HG02870 (cell line): Measurements from ENCODE around the gene ANO8.

Source experiments
- ATAC-seq: cut with Tn5 transposase; IDR thresholded peaks from one replicate; pipeline ENCODE4 v1.9.1; 2021; ENCODE audit warnings: mild to moderate bottlenecking, moderate library complexity; ENCODE audit not compliant: unreplicated experiment

ANO8 gene

DNA sequence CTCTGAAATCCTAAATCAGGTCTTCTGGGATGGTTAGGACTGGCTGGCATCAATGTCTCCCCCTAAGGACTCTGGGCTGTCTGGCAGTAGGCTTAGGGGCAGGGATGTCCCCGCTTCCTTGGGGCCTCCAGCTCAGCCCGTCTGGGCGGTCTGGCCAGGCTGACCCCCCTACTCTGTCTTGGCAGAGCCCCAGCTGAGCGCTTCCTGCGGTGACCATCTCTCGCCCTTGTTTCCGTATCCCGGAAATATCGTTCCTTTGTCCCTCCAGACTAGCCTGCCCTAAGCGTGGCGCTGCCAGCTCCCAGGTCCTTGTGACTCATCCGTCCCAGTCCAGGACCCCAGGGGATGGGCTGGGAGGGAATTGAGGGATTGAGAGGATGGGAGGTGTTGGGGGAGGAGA, 14.0 kb upstream of the ANO8 start:
- no peak for ATAC-seq

- no peak for ATAC-seq
Measured at GRCh38 chr19:17347877-17348276, 13.2 kb upstream of the ANO8 start.

GRCh38 chr19:17347361-17347760, 12.7 kb upstream of the ANO8 start:
- ATAC-seq: no peak

DNA sequence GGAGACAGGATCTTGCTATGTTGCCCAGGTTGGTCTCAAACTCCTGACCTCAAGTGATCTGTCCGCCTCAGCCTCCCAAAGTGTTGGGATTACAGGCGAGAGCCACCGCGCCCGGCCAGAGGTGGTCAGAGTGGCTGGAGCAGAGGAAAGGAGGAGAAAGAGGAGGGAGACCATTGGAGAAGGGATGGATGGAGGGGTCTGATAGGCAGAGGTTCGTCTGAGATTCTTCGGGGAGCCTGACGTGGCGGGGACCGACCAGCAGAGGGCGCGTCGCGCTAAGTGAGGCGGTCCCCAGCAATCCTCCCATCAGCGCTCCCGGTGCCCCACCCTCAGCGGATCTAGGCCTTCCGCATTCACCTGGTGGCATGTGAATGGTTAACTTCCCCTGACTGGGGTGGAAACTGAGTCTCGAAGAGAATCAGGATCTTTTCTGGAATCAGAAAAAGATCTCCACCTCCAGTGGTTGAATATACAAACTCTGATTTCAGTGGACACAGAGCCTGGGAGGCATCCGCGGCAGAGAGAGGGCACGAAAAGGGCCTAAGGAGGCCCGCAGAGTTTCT, 11.5 kb upstream of the ANO8 start:
- no peak for ATAC-seq

DNA sequence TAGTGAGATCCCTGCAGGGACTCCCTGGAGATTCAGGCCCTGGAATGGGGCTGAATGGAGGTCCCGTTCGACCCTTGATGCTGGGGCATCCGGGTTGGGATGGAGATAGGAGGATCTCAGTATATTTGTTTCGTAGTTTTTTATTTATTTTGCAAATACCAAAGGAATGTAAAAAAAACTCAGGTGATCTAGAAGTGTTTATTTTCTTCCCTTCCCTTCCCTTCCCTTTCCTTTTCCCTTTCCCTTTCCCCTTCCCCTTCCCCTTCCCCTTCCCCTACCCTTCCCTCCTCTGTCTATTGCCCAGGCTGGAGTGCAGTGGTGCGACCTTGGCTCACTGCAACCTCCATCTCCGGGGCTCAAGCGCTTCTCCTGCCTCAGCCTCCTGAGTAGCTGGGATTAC, 7.2 kb upstream of the ANO8 start:
- ATAC-seq: no peak

DNA sequence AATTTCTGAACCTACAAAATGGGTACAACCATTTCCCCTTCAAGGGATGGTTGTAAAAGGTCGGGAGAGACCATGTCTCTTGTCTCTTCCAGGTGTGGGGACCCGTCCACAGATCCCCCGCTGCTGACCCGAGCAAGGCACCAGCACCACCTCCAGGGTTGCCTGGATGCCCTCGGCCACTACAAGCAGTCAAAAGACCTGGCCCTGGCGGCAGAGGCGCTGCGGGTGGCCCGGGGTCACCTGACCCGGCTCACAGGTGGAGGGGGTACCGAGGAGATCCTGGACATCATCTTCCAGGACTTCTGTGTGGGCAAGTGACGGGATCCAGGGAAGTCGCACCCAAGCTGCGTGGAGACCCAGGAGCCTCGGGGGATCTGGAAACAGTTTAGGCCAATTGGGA, 6.7 kb upstream of the ANO8 start:
- ATAC-seq: no peak

- ATAC-seq: no peak
Measured at GRCh38 chr19:17340871-17341357, 6.3 kb upstream of the ANO8 start.

GRCh38 chr19:17340302-17340870, 5.7 kb upstream of the ANO8 start:
- ATAC-seq: no peak

GRCh38 chr19:17339088-17339741, 4.6 kb upstream of the ANO8 start:
- no peak for ATAC-seq

DNA sequence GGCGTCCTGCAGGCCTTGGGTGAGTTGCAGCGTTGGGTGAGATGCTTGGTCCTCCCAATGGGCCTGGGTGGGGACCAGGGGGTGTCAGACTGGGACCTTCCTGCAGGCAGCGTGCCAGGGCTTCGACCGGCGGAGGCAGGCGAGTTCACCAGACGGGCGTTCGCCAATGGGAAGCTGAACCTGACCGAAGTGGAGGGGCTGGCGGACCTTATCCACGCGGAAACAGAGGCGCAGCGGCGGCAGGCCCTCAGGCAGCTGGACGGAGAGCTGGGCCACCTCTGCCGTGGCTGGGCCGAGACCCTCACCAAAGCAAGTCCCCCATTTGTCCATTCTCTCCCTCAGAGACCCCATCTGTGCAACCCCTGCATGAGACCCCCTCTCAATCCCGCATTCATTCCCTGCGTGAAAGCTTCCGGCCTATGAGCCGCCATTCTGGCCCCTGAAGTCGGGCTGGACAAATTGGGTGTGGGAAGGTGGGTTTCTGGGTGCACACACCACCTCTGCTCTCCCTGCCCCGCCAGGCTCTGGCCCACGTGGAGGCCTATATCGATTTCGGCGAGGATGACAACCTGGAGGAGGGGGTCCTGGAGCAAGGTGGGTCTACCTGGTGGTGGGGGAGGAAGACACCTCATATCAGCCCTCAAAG, 3.9 kb upstream of the ANO8 start:
- no peak for ATAC-seq

- ATAC-seq: no peak
Measured at GRCh38 chr19:17337675-17338432, 3.2 kb upstream of the ANO8 start.

DNA sequence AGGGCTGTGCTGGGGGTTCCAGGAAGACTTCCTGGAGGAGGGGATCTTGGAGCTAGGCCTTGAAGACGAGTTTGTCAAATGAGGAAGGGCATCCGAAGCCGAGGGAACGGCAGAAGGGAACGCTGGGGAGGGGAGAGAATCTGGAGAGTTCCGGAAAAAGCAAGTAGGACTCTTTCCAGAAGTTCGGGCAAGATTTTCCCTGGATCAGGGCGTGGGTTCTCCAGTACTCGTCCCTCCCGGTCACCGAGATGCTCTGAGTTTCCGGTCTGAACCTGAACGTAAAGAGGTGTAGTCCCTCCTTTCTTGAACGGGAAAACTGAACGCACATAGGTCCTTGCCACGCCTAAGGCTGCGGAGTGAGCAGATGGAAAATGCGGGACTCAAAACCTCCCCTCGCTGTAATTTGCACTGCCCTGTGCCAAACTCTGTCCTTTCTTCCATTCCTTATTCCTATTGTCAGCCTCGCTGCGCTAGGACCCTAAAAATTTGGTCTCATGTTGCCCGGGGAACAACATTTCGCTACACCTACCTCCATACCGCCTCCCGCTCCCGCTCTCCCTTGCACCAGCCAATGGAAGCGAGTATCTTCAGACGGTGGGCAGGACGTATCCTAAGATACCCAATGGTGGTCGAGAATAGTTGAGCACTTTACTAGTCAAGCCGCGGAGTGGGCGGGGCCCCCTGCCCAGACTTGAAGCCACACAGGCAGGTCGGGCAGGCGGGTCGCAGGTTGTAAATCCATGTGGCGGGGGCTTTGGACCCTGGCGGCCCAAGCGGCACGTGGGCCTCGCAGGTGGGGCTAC, 2.4 kb upstream of the ANO8 start, which contains the start of gene GTPBP3:
Gene GTPBP3 (plus strand): TSS at position 682 of the 803 bp plus-strand sequence. CDS start 59 bp downstream, at position 741.
- peak; percentile 78 for ATAC-seq

- ATAC-seq: no peak
Measured at GRCh38 chr19:17335575-17335974, 920 bp upstream of the ANO8 start.

DNA sequence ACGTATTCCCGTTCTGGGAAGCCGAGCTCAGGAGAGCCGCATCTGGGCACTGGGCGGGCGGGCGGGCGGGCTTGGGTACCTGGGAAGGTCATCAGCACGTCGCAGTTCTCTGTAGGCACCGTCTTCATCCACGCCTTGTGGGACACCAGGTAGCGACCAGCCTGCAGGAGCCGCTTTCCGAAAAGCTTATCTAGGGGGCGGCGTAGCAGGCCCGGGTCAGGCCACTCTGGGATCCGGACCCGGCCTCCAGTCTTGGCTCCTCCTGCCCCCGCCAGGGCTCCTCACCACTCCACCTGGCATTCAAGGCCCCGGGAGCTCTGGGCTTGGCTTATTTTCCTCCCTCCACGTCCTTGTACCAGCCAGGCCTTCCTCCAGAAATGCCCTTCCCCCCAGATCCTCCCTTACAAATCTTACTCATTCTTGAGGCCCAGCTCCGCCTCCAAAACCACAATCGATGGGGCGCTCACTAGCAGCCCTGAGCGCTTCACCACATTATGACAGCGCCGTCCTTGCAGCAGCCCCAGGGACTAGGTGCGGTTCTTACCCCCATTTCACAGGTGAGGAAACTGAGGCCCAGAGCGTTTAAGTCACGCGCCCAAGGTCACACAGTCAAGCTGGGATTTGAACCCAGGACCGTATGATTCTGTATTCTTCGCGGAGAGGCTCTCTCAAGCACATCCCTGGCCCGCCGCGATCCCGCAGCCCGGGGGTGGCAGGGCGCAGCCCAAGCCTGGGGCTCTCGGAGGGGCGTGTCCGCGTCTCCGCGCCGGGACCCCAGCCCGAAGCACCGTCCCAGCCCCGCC, 843 bp downstream of the ANO8 start:
- ATAC-seq: no peak

- ATAC-seq: no peak
Measured at GRCh38 chr19:17332677-17333581, 1.7 kb downstream of the ANO8 start.

DNA sequence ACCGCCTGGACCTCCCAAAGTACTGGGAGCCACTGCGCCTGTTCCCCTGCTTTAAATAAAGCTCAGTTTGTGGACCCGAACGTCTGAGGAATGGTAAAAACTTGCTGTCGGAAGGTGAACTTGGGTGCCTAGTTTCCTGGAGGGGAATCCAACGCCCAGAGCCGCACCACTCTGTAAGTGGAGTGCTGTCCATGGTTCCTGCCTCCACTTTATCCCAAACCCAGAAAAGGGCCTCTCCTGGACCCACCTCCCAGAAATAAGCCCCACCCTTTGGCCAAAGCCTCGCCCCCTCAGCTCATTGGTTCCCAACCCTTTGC, 2.3 kb downstream of the ANO8 start:
- no peak for ATAC-seq

DNA sequence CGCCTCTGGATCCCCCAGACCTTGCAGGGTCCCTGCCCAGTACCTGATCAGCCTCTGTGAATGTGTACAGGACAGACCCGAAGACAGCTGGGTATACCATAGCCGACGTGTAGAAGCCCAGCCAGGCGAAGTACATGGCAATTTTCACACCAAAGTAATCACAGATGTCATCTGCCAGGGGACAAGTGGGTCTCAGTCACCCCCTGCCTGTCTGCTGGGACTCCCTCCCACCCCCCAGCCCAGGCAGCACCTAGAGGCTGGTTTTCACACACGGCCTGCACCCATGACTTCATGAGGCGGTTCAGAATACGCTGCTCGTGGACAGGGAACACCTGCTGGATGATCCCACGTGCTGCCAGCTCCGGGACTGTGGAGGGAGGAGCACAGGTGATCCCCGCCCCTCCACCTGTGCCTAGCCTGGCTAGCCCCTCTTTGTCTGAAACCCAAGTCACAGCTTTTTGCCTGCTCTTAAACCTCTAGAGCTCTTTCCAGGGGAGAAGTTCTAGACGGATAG, 3.6 kb downstream of the ANO8 start:
- ATAC-seq: no peak

DNA sequence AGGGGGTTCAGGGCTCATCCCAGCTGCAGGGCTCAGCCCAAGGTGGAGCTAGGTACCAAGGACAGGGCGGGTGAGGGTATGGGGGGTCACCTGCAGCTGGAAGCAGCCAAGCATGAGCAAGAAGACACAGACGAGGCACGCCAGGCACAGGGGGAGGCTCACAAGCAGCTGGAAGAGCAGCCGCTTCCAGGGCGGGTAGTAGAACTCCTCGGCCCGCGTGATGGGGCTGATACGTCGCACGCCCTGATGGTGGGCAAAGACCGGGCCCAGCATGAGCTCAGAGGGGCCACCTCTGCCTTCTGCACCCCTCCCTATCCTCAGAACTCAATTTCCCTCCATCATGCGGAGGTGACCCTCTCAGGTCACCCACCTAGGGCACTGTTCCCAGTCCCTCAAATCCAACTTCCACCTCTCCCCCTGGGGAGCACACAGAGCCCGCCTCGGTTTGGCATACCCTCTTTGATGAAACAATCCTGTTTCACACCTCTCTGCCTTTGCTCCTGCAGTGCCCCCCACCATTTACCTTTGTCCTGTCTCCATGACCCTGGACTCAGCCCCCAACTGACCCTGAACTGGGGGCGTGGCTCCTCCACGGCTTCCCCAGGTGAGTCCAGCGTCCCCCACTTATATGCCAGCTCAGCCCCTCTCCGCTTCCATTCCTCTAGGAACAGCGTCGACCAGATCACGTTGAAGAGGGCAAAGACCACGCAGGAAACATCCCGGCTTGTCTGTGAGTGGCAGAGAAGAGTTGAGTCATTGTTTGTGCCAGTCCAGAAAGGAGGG, 4.2 kb downstream of the ANO8 start:
- ATAC-seq: no peak
